ENCODE data around the gene BMP2K. TPM values are rescaled to one million over a fixed set of nuclear protein-coding genes. Genes with fewer than 3 reads are reported as not detected.
A peak's percentile ranks its signal among the peaks of the same experiment; 100 is the strongest.

The BMP2K gene
- total RNA-seq: 10 to 100 TPM; 10.1 to 13.5 (median 11.7) TPM
- 61.0 TPM for total RNA-seq (2013)

DNA sequence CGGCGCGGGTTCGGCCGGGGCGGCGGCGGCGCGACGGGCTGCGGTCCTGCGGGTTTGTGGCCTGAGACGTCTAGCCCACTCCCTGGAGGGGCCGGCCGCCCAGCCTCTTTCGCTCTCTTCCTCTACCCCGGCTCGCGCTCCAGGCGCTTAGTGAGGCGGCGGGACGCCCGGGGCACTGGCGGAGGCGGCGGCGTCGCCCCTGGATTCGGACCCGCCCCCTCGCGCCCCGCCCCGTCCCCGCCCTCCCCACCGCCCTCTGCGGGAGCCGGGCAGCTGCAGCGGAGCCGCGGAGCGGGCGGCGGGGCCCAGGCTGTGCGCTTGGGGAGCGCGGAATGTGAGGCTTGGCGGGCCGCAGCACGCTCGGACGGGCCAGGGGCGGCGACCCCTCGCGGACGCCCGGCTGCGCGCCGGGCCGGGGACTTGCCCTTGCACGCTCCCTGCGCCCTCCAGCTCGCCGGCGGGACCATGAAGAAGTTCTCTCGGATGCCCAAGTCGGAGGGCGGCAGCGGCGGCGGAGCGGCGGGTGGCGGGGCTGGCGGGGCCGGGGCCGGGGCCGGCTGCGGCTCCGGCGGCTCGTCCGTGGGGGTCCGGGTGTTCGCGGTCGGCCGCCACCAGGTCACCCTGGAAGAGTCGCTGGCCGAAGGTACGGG, at the start of gene BMP2K:
TSS of gene BMP2K (plus strand) at position 272 of the 650 bp plus-strand sequence. CDS start at position 466, 194 bp downstream.
- intact Hi-C loops (cut with micrococcal nuclease): no loop called here
- Mint-ChIP-seq H3K36me3 (no peaks in the 10 kb centered on the region), H3K9me3 (no peaks in the 10 kb centered on the region), H3K4me1 (peaks cover 12 to 22% of the 10 kb centered on the region in 2 donors), H3K4me3 (peak within 1 kb of the TSS; percentile 93), H3K27ac (peak within 1 kb of the TSS; percentile 84 to 92), H3K27me3 (ENCODE audit: low read depth in 2 of 2) (no peaks in the 10 kb centered on the region)
- ATAC-seq: peak; percentile 68 to 87 (median 79)
- WGBS (ENCODE audit: insufficient coverage): under 1% methylated on average over 95 of the region's 95 CpGs
- Histone ChIP-seq H3K4me1 (ENCODE audit: control insufficient read depth, insufficient read depth, low read length) (peaks cover 11% of the 10 kb centered on the region), H3K36me3 (ENCODE audit: control insufficient read depth, insufficient read depth, low read length) (no peaks in the 10 kb centered on the region), H3K9me3 (ENCODE audit: control insufficient read depth, insufficient read depth, low read length) (no peaks in the 10 kb centered on the region), H3K27me3 (ENCODE audit: control insufficient read depth, insufficient read depth, low read length) (no peaks in the 10 kb centered on the region), H3K27ac (ENCODE audit: low read length) (peak within 1 kb of the TSS; percentile 85), H3K4me3 (ENCODE audit: low read length) (peak within 1 kb of the TSS; percentile 65)
- DNase-seq: peak in 1 of 2 donors; percentile 87
- TF ChIP-seq, protein P1, sequence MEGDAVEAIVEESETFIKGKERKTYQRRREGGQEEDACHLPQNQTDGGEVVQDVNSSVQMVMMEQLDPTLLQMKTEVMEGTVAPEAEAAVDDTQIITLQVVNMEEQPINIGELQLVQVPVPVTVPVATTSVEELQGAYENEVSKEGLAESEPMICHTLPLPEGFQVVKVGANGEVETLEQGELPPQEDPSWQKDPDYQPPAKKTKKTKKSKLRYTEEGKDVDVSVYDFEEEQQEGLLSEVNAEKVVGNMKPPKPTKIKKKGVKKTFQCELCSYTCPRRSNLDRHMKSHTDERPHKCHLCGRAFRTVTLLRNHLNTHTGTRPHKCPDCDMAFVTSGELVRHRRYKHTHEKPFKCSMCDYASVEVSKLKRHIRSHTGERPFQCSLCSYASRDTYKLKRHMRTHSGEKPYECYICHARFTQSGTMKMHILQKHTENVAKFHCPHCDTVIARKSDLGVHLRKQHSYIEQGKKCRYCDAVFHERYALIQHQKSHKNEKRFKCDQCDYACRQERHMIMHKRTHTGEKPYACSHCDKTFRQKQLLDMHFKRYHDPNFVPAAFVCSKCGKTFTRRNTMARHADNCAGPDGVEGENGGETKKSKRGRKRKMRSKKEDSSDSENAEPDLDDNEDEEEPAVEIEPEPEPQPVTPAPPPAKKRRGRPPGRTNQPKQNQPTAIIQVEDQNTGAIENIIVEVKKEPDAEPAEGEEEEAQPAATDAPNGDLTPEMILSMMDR (IDR thresholded peaks at IDR 0.05): no peak

DNA sequence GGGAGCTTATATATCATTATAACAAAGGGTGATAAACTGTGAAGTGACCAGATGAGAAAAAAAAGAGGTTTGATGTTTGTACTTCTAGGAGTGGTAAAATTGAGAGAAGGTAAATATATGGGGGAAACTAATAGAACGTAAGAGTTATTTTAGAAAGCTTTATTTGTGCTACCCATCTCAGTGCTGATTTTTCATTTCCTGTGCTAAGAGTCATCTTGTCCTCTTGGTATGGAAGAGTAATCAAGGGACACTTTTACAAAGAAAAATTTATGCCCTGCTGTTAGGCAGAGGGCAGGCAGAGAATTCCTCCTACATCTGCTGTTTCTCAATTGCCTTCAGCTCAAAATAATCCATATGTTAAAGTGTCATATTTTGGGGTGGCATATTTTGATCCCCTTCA, 49.6 kb upstream of the BMP2K start:
- no peak overlapping the region for H3K4me3 ChIP-seq (ENCODE audit: low read length)
- H3K27me3 ChIP-seq (ENCODE audit: control insufficient read depth, insufficient read depth, low read length): no peaks in the 10 kb centered on the region
- no peak for DNase-seq
- Mint-ChIP-seq H3K27me3 (ENCODE audit: low read depth in 2 of 2) (no peaks in the 10 kb centered on the region), H3K4me1 (peaks cover 0 to 3% of the 10 kb centered on the region in 2 donors), H3K4me3 (no peak overlapping the region), H3K9me3 (no peaks in the 10 kb centered on the region), H3K27ac (no peak overlapping the region), H3K36me3 (no peaks in the 10 kb centered on the region)
- ATAC-seq: no peak
- WGBS (ENCODE audit: insufficient coverage): 57% methylated on average over 1 of the region's 1 CpG
- TF ChIP-seq, protein P1 (IDR thresholded peaks at IDR 0.05): no peak
- intact Hi-C loops (cut with micrococcal nuclease): no loop called here
- H3K9me3 ChIP-seq (ENCODE audit: control insufficient read depth, insufficient read depth, low read length): no peaks in the 10 kb centered on the region
- no peaks in the 10 kb centered on the region for H3K36me3 ChIP-seq (ENCODE audit: control insufficient read depth, insufficient read depth, low read length)
- no peak overlapping the region for H3K27ac ChIP-seq (ENCODE audit: low read length)
- H3K4me1 ChIP-seq (ENCODE audit: control insufficient read depth, insufficient read depth, low read length): peaks cover 1% of the 10 kb centered on the region

DNA sequence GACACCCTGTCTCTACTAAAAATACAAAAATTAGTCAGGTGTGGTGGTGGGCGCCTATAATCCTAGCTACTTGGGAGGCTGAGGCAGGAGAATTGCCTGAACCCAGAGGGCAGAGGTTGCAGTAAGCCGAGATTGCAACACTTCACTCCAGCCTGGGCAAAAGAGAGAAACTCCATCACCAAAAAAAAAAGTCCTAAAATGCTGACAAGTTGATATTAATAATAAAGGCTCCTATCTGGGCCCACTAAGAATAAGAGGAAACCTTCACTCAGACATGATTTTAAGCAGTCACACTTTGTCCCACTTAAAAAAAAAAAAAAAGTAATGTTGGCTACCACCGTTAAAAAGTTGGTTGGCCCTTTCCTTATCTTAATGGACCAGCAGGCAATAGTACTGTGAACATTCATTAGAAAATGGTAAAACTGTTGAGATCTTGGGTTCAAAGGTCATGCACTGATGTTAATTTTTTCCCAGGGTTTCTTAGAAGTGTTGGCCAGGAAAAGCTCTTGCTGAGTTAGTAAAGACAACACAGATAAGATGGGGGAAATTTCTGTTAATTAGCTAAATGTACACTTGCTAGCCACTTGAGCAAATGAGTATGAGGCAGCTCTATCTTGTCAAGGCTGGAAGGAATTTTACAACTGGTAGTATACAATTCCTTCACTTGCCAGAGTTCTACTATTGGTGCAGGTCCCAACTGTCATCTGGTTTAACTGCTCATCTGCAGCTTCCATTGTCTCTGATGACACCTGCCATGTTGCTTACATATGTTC, 43.6 kb upstream of the BMP2K start:
- 63% methylated on average over 2 of the region's 3 CpGs for WGBS (ENCODE audit: insufficient coverage)
- no peak overlapping the region for H3K4me3 ChIP-seq (ENCODE audit: low read length)
- no peaks in the 10 kb centered on the region for H3K36me3 Mint-ChIP-seq
- no peaks in the 10 kb centered on the region for H3K27me3 Mint-ChIP-seq (ENCODE audit: low read depth in 2 of 2)
- H3K9me3 Mint-ChIP-seq: no peaks in the 10 kb centered on the region
- no peak overlapping the region for H3K27ac ChIP-seq (ENCODE audit: low read length)
- DNase-seq (no peak), ATAC-seq (no peak)
- H3K4me1 Mint-ChIP-seq: no peaks in the 10 kb centered on the region
- no peaks in the 10 kb centered on the region for H3K9me3 ChIP-seq (ENCODE audit: control insufficient read depth, insufficient read depth, low read length)
- no peaks in the 10 kb centered on the region for H3K4me1 ChIP-seq (ENCODE audit: control insufficient read depth, insufficient read depth, low read length)
- no peak overlapping the region for H3K4me3 Mint-ChIP-seq
- H3K27me3 ChIP-seq (ENCODE audit: control insufficient read depth, insufficient read depth, low read length): no peaks in the 10 kb centered on the region
- intact Hi-C loops (cut with micrococcal nuclease): no loop called here
- TF ChIP-seq, protein P1 (IDR thresholded peaks at IDR 0.05): no peak
- no peaks in the 10 kb centered on the region for H3K36me3 ChIP-seq (ENCODE audit: control insufficient read depth, insufficient read depth, low read length)
- H3K27ac Mint-ChIP-seq: no peak overlapping the region

All from natural killer cell (primary cell).